HEK293 (cell line): ENCODE results near the gene HMGA1.
A peak's percentile ranks its signal among the peaks of the same experiment; 100 is the strongest.

Experiments
- AEBP2 ChIP-seq: fragments of 450-650 bp; formaldehyde crosslinking; IDR thresholded peaks from 2 replicates; pipeline ENCODE4 v1.5.1; 2016; ENCODE audit warnings: missing biosample characterization, missing genetic modification characterization, borderline replicate concordance
- FEZF1 ChIP-seq: fragments of 450-650 bp; formaldehyde crosslinking; IDR thresholded peaks from 2 replicates; pipeline ENCODE4 v1.5.1; 2016; ENCODE audit warnings: missing biosample characterization, missing genetic modification characterization
- GLIS1 ChIP-seq: fragments of 450-650 bp; formaldehyde crosslinking; IDR thresholded peaks from 2 replicates; pipeline ENCODE4 v1.5.1; 2016; ENCODE audit warnings: missing biosample characterization, missing genetic modification characterization
- KLF16 ChIP-seq: fragments of 450-650 bp; formaldehyde crosslinking; IDR thresholded peaks from 2 replicates; pipeline ENCODE4 v1.5.1; 2017; ENCODE audit warnings: missing biosample characterization, missing genetic modification characterization
- REST ChIP-seq: fragments of 450-650 bp; formaldehyde crosslinking; IDR thresholded peaks from 2 replicates; pipeline ENCODE4 v1.5.1; 2016; ENCODE audit warnings: missing biosample characterization, missing genetic modification characterization
- SETDB1 ChIP-seq: IDR thresholded peaks from one replicate; pipeline ENCODE4 v1.6.1; 2017; ENCODE audit warnings: mild to moderate bottlenecking, low read length, moderate library complexity, mixed read lengths; ENCODE audit not compliant: insufficient read length
- YY1 ChIP-seq: fragments of 450-650 bp; formaldehyde crosslinking; IDR thresholded peaks from 2 replicates; pipeline ENCODE4 v1.5.1; 2018; ENCODE audit warnings: missing biosample characterization, missing genetic modification characterization
- ZBTB17 ChIP-seq: fragments of 450-650 bp; formaldehyde crosslinking; IDR thresholded peaks from 2 replicates; pipeline ENCODE4 v1.5.1; 2016; ENCODE audit warnings: missing biosample characterization, missing genetic modification characterization
- ZNF132 ChIP-seq: fragments of 450-650 bp; formaldehyde crosslinking; IDR thresholded peaks from 2 replicates; pipeline ENCODE4 v1.5.1; 2017; ENCODE audit warnings: missing biosample characterization, missing genetic modification characterization, borderline replicate concordance
- ZNF157 ChIP-seq: fragments of 450-650 bp; formaldehyde crosslinking; IDR thresholded peaks from 2 replicates; pipeline ENCODE4 v1.5.1; 2016; ENCODE audit warnings: missing biosample characterization, missing genetic modification characterization
- ZNF221 ChIP-seq: fragments of 450-650 bp; formaldehyde crosslinking; IDR thresholded peaks from 2 replicates; pipeline ENCODE4 v1.5.1; 2017; ENCODE audit warnings: missing biosample characterization, missing genetic modification characterization, borderline replicate concordance
- ZNF248 ChIP-seq: fragments of 450-650 bp; formaldehyde crosslinking; IDR thresholded peaks from 2 replicates; pipeline ENCODE4 v1.5.1; 2017; ENCODE audit warnings: missing biosample characterization, missing genetic modification characterization
- ZNF366 ChIP-seq: fragments of 450-650 bp; formaldehyde crosslinking; conservative IDR thresholded peaks from 2 replicates; pipeline ENCODE4 v1.5.1; 2016; ENCODE audit warnings: missing biosample characterization, missing genetic modification characterization
- ZNF37A ChIP-seq: fragments of 450-650 bp; IDR thresholded peaks from 2 replicates; pipeline ENCODE4 v1.5.1; 2018; ENCODE audit warnings: missing biosample characterization, missing genetic modification characterization
- ZNF514 ChIP-seq: fragments of 450-650 bp; formaldehyde crosslinking; IDR thresholded peaks from 2 replicates; pipeline ENCODE4 v1.5.1; 2016; ENCODE audit warnings: missing biosample characterization, missing genetic modification characterization
- ZNF654 ChIP-seq: fragments of 450-650 bp; formaldehyde crosslinking; IDR thresholded peaks from 2 replicates; pipeline ENCODE4 v1.5.1; 2016; ENCODE audit warnings: low read depth, missing biosample characterization, missing genetic modification characterization
- TF ChIP-seq, protein P1 (sequence below): fragments of 450-650 bp; formaldehyde crosslinking; IDR thresholded peaks from 2 replicates; pipeline ENCODE4 v1.5.1; 2017; ENCODE audit warnings: missing biosample characterization, missing genetic modification characterization
- TF ChIP-seq, protein P2 (sequence below): fragments of 450-650 bp; formaldehyde crosslinking; IDR thresholded peaks from 2 replicates; pipeline ENCODE4 v1.5.1; 2016; ENCODE audit warnings: missing biosample characterization, missing genetic modification characterization
- TF ChIP-seq, protein P3 (sequence below): fragments of 450-650 bp; formaldehyde crosslinking; IDR thresholded peaks from 2 replicates; pipeline ENCODE4 v1.5.1; 2016; ENCODE audit warnings: missing biosample characterization, missing genetic modification characterization
- TF ChIP-seq, protein P4 (sequence below): fragments of 450-650 bp; formaldehyde crosslinking; IDR thresholded peaks from 2 replicates; pipeline ENCODE4 v1.5.1; 2016; ENCODE audit warnings: missing biosample characterization, missing genetic modification characterization
- TF ChIP-seq, protein P5 (sequence below): fragments of 450-650 bp; formaldehyde crosslinking; optimal IDR thresholded peaks from 2 replicates; pipeline ENCODE3; 2016; ENCODE audit warnings: missing biosample characterization, mild to moderate bottlenecking, missing genetic modification characterization

HMGA1 gene

GRCh38 chr6:34246563-34247391 is 10.1 kb downstream of the HMGA1 start (continued):
- TF ChIP-seq REST (no peak), ZNF37A (tag by site-specific recombination) (no peak), ZNF366 (tag by site-specific recombination) (no peak), ZBTB17 (tag by site-specific recombination) (peak; percentile 52), ZNF248 (tag by site-specific recombination) (no peak), KLF16 (tag by site-specific recombination) (no peak), ZNF221 (tag by site-specific recombination) (no peak), SETDB1 (no peak), ZNF514 (tag by site-specific recombination) (no peak), ZNF157 (no peak), FEZF1 (tag by site-specific recombination) (no peak), ZNF132 (tag by site-specific recombination) (no peak), ZNF654 (tag by site-specific recombination) (peak; percentile 34), YY1 (no peak), GLIS1 (tag by site-specific recombination) (peak; percentile 40; the same call in 1 of the 2 replicates), AEBP2 (tag by site-specific recombination) (no peak)
- TF ChIP-seq, protein P1, sequence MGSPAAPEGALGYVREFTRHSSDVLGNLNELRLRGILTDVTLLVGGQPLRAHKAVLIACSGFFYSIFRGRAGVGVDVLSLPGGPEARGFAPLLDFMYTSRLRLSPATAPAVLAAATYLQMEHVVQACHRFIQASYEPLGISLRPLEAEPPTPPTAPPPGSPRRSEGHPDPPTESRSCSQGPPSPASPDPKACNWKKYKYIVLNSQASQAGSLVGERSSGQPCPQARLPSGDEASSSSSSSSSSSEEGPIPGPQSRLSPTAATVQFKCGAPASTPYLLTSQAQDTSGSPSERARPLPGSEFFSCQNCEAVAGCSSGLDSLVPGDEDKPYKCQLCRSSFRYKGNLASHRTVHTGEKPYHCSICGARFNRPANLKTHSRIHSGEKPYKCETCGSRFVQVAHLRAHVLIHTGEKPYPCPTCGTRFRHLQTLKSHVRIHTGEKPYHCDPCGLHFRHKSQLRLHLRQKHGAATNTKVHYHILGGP: no peak
- TF ChIP-seq, protein P2, sequence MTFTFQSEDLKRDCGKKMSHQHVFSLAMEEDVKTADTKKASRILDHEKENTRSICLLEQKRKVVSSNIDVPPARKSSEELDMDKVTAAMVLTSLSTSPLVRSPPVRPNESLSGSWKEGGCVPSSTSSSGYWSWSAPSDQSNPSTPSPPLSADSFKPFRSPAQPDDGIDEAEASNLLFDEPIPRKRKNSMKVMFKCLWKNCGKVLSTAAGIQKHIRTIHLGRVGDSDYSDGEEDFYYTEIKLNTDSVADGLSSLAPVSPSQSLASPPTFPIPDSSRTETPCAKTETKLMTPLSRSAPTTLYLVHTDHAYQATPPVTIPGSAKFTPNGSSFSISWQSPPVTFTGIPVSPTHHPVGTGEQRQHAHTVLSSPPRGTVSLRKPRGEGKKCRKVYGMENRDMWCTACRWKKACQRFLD: no peak
- TF ChIP-seq, protein P3, sequence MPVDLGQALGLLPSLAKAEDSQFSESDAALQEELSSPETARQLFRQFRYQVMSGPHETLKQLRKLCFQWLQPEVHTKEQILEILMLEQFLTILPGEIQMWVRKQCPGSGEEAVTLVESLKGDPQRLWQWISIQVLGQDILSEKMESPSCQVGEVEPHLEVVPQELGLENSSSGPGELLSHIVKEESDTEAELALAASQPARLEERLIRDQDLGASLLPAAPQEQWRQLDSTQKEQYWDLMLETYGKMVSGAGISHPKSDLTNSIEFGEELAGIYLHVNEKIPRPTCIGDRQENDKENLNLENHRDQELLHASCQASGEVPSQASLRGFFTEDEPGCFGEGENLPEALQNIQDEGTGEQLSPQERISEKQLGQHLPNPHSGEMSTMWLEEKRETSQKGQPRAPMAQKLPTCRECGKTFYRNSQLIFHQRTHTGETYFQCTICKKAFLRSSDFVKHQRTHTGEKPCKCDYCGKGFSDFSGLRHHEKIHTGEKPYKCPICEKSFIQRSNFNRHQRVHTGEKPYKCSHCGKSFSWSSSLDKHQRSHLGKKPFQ (tag by site-specific recombination): no peak
- TF ChIP-seq, protein P4, sequence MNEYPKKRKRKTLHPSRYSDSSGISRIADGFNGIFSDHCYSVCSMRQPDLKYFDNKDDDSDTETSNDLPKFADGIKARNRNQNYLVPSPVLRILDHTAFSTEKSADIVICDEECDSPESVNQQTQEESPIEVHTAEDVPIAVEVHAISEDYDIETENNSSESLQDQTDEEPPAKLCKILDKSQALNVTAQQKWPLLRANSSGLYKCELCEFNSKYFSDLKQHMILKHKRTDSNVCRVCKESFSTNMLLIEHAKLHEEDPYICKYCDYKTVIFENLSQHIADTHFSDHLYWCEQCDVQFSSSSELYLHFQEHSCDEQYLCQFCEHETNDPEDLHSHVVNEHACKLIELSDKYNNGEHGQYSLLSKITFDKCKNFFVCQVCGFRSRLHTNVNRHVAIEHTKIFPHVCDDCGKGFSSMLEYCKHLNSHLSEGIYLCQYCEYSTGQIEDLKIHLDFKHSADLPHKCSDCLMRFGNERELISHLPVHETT (tag by site-specific recombination): no peak
- TF ChIP-seq, protein P5, sequence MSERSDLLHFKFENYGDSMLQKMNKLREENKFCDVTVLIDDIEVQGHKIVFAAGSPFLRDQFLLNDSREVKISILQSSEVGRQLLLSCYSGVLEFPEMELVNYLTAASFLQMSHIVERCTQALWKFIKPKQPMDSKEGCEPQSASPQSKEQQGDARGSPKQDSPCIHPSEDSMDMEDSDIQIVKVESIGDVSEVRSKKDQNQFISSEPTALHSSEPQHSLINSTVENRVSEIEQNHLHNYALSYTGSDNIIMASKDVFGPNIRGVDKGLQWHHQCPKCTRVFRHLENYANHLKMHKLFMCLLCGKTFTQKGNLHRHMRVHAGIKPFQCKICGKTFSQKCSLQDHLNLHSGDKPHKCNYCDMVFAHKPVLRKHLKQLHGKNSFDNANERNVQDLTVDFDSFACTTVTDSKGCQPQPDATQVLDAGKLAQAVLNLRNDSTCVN: no peak
